Effector CD8-positive, alpha-beta T cell (primary cell): Measurements from ENCODE around the gene CCNT2.
"Not testable (repeated sequence)": the region's sequence is repeated elsewhere in the genome, so short reads cannot be mapped to it uniquely, and the experiment has no call there.

Experiments
- DNase-seq: peaks from one replicate; lab custom pipeline; 2025; lab: John Stamatoyannopoulos, UW

CCNT2 gene

DNA sequence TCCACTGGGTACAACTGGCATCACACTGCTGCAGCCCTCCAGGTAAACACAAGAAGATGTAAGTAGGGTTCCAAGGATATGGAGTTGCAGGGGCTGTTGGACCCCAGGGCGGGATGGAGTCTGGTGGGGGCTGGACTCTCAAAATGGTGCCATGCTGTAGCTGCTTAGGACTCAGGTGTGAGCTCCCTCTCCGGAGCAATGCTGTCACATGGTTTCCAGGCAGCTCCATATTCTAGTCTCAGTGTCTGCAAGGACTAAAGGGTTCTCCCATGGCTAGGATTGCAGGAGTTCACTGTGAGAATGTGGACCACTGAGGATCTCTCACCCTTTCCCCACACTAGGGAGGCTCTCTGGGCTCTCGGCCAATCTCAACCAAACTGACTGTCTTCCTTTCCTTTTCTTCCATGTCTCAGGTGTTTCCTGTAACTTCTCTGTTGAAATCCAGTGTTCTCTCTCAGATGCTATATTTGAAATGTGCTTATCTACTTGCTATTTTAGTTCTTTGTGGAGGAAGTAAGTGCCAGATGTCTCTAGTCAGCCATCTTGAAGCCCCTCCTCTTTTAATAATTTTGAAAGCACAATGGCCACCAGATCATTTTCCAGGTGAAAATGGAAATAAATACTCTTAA is 57.6 kb downstream of the CCNT2 start:
- DNase-seq: no peak

DNA sequence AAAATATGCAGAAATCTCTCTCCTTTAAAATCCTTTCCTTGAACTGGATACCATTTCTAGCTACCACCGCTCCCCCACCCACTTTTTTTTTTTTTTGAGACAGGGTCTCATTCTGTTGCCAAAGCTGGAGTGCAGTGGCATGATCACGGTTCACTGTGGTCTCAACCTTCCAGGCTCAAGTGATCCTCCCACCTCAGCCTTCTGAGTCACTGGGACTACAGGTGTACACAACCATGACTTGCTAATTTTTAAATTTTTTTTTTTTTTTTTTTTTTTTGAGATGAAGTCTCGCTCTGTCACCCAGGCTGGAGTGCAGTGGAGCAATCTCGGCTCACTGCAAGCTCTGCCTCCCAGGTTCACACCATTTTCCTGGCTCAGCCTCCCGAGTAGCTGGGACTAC is 58.5 kb downstream of the CCNT2 start:
- DNase-seq: not testable (repeated sequence)

- DNase-seq: no peak
These were observed 60.6 kb downstream of the CCNT2 start for GRCh38 chr2:134979221-134979620.

GRCh38 chr2:134980639-134981038 is 62.0 kb downstream of the CCNT2 start:
- DNase-seq: no peak

DNA sequence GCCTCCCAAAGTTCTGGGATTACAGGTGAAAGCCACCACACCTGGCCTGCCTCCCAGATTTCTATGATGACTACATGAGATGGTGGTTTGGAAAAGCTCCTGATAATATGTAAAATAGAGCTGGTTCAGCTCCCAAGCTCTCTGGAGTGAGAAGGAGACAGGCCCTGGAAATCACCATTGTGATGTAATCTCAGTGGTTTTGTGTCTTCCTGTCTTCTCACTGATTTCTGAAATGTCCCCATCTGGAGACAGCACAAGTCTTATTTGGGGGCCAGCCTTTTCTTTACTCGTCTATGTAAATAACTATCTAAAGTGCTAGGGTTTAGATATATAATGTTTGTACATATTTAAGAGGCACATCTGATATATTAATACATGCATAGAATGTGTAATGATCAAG is 64.0 kb downstream of the CCNT2 start:
- no peak for DNase-seq

GRCh38 chr2:134985061-134985460 is 66.4 kb downstream of the CCNT2 start:
- DNase-seq: no peak

DNA sequence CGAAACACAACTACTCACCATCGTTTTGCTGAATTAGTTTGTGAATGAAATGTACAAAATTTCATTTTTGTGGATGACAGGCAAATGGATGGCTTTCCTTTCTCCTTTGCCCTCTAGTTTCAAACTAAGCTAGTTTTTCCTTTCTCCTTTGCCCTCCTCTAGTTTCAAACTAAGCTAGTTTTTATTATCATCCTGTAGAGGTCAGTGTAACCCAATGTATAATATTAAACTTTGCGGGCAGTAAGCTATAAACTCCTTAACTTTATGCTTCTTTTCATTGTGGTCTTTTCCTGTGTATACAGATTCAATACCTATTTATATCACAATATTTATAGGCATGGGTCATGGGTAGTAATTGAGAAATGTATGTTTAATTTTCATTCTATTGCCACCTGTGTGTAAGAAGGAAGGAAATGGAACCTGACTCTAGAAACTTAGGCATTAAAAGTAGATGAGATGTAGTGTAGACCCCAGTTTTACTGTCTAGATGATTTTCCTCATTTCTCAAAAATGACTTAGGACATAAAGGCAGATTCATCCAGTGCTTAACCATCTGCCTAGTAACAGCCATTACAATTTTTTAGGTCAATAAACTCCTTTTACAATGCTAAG is 70.5 kb downstream of the CCNT2 start:
- DNase-seq: no peak

DNA sequence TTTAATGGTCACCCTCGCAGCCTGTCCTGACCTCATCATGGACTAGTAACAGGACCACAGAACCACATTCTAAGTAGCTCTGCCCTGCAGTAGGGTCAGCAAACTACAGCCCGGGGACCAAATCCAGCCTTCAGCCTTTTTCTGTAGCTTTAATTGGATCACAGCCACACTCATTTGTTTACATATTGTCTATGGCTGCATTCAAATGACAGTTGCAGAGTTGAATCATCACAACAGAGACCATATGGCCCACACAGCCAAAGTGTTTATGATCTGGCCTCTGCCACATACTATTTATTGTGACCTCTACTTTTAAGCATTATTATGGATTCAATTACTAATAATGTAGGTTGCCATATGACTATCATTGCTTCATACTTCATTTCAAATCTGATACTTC is 80.9 kb downstream of the CCNT2 start:
- no peak for DNase-seq

DNA sequence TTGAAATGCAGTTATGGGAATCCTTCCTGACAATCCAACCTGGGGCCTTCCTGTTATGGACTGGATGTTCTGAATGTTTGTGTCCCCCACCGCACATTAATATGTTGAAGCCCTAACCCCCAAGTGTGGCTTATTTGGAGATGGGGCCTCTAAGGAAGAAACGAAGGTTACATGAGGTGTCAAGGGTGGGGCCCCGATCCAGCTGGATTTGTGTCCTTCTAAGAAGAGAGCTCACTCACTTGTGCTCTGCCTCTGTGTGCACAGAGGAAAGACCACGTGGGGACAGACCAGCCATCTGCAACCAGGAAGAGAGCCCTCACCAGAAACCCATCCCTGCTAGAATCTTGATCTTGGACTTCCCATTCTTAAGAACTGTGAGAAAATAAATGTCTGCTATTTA is 84.2 kb downstream of the CCNT2 start:
- DNase-seq: no peak

- peak; percentile 47 for DNase-seq
These were observed 85.6 kb downstream of the CCNT2 start for GRCh38 chr2:135004005-135004746.

GRCh38 chr2:135005753-135006152 is 87.1 kb downstream of the CCNT2 start:
- no peak for DNase-seq
